HCT116 (cell line): ENCODE data around the gene ACP6. TPM values are rescaled to one million over a fixed set of nuclear protein-coding genes. Genes with fewer than 3 reads are reported as not detected.

Experiments
- total RNA-seq: library from RNA; stranded (reverse); gene quantifications from one replicate; pipeline ENCODE4 v1.2.1, GENCODE V29; 2021; ENCODE audit not compliant: unreplicated experiment

The ACP6 gene
- total RNA-seq, 1 experiment from 2014 or later, result 26.4 TPM

Other genes starting within 250 kb of the ACP6 start
- gene BCL9, start 129.0 kb downstream of the ACP6 start, total RNA-seq, result 31.5 TPM
- gene GJA5, start 90.1 kb upstream of the ACP6 start, total RNA-seq, result not detected
- gene GJA8, start 232.3 kb upstream of the ACP6 start, total RNA-seq, result not detected